ENCODE results near the gene PHF1.
A peak's percentile ranks its signal among the peaks of the same experiment; 100 is the strongest.
"Not testable (repeated sequence)": the region's sequence is repeated elsewhere in the genome, so short reads cannot be mapped to it uniquely, and the experiment has no call there.

PHF1 gene

DNA sequence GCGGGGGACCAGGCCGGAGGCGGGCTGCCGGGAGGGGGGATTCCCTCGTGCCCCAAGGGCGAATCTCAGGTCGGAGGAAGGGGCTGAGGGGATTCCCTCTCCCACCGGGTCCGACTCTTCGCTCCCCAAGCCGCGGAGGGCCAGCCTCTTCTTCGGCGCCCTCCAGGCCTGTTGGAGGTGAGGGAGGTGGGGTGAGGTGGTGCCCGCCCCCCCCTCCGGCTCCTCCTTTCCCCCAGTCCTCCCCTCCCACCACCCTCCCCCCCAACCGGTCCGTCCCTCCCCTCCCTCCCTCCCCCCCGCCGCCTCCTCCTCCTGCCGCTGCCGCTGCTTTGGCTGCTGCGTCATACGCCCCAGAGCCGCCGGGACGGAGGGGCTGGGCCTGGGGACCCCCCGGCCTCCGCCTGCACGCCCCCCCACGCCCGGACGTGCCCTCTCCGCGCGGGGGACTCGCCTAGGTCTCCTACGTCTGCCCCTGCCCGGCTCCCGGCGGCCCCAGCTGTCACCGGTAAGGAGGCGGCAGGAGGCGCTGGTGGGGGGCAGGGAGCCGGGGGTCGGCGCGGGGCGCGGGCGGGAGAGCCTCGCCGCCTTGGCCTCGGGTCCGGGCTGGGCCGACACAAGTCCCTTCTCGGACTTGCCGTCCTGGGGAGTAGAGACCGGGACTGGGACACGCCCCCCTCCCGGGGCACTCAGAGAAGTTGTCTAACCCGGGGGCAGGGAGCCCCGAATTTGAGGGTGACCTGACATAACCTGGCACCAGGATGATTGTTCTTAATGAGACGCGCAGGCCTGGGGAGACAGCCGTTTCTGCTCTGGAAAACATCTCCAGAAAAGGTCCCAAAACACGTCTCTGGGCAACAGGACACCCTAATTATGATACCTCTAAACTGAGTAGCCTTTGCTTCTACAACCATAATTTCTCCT lies at the start of gene PHF1:
Gene PHF1 (plus strand): TSS at position 304 of the 921 bp plus-strand sequence. CDS start 1,250 bp downstream, outside the sequence.
- peak in 1 of 3 experiments; percentile 72 for DNase-seq (ENCODE audit: low read depth in 3 of 3)

DNA sequence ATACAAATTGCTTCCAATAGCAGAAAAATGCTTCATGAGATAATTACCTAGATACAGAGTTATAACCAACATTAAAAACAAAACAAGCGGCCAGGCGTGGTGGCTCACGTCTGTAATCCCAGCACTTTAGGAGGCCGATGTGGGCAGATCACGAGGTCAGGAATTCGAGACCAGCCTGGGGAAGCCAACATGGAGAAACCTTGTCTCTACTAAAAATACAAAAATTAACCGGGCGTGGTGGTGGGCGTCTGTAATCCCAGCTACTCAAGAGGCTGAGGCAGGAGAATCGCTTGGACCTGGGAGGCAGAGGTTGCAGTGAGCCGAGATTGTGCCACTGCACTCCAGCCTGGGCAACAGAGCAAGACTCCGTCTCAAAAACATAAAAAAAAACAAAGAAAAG lies 47.3 kb upstream of the PHF1 start:
- DNase-seq (ENCODE audit: low read depth in 3 of 3), result not testable (repeated sequence)

DNA sequence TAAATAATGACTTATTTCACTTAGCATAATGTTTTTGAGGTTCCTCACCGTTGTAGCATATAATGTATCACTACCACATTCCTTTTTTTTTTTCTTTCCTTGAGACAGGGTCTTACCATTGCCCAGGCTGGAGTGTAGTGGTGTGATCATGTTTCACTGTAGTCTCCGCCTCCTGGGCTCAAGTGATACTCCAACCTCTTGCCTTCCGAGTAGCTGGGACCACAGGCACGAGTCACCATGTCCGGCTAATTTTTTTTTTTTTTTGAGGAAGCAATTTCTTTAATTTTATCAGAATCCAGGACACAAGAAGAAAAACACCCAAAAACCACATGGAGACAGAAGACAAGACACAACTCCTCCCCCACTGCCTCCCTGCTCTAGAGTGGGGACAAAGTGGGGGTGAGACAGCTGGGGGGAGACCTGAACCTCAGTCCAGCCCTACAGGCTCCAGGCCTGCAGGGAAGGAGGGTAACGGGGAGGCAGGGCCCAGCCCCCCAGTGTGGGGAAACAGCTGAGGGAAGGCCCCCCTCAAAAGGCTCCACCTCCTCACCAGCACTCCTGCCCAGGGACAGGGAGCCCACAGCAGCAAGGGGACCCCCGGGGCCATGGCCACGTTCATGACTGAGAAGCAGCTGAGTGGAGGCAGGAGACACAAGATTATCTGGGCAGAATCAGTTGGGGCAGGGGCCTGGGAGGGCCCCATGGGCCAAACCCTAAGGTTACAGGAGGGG lies 46.2 kb upstream of the PHF1 start:
- DNase-seq (ENCODE audit: low read depth in 3 of 3), result not testable (repeated sequence)

DNA sequence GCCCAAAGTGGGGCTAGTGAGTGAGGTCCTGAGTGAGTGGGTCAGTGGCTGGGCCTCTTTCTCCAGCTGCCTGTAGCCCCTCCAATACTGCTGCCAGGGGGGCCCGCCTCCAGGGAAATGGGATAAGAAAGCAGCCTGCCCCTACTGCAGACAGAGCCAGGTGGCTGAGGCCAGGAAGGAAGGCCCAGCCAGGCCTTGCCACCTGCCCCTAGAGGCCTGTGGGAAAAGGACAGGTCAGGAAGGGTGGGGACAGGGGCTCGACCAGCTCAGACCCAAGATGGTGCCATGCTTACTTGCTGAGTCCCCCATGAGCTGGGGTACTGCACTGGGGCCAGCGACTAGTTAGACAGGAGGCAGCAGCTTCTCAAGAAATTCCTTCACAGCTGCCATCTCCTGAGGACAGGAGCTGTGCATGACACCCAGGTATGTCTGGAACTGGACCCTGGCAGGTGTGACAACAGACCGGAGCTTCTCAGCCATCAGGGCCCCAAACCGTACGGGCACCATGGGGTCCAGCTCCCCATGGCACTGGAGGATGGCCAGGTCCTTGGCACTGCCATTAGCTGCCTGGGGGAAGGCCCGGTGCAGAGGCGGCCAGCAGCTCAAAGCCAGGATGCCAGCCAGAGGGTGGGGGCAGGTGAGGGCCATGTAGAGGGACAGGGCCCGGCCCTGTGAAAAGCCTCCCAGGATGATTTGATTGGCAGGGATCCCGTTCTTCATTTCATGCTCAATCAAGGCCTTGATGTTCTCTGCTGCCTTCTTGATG lies 45.4 kb upstream of the PHF1 start:
- not testable (repeated sequence) for DNase-seq (ENCODE audit: low read depth in 3 of 3)

DNA sequence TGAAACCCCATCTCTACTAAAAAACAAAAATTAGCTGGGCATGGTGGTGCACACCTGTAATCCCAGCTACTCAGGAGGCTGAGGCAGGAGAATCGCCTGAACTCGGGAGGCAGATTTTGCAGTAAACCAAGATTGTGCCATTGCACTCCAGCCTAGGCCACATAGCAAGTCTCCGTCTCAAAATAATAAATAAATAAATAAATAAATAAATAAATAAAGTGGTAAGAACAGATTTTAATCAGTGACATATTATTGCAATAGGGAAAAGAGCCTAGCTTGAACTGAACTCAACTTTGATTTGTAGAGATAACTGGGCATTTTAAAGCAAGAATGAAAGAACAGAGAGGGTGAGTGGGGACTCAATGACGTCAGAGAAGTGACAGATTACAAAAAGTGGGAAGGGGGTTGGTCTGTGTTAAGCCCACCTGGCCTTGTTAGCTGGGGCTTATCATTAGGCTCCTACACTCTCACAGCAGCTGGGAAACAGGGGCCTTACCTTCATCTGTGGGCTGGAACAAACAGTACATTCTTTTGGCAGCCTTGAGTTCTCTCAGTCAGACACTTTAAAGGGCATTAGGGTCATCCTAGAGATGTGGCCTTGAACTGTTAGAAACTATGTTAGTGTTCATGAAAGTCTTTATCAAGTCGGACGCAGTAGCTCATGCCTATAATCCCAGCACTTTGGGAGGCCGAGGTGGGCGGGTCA lies 43.7 kb upstream of the PHF1 start:
- DNase-seq (ENCODE audit: low read depth in 3 of 3), result no peak

DNA sequence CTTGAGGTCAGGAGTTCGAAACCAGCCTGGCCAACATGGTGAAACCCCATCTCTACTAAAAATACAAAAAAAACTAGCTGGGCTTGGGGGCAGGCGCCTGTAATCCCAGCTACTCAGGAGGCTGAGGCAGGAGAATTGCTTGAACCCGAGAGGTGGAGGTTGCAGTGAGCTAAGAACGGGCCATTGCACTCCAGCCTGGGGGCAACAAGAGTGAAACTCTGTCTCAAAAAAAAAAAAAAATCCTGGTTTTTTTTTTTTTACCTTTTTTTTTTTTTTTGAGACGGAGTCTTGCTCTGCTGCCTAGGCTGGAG lies 43.1 kb upstream of the PHF1 start:
- DNase-seq (ENCODE audit: low read depth in 3 of 3), result not testable (repeated sequence)

DNA sequence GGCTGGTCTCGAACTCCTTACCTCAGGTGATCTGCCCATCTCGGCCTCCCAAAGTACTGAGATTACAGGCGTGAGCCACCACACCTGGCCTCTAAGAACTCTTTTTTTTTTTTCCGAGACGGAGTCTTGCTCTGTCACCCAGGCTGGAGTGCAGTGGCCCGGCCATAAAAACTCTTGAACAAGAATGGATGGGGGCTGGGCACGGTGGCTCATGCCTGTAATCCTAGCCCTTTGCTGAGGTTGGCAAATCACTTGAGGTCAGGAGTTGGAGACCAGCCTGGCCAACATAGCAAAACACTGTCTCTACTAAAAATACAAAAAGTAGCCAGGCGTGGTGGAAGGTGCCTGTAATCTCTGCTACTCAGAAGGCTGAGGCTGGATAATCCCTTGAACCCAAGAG lies 38.9 kb upstream of the PHF1 start:
- not testable (repeated sequence) for DNase-seq (ENCODE audit: low read depth in 3 of 3)

DNA sequence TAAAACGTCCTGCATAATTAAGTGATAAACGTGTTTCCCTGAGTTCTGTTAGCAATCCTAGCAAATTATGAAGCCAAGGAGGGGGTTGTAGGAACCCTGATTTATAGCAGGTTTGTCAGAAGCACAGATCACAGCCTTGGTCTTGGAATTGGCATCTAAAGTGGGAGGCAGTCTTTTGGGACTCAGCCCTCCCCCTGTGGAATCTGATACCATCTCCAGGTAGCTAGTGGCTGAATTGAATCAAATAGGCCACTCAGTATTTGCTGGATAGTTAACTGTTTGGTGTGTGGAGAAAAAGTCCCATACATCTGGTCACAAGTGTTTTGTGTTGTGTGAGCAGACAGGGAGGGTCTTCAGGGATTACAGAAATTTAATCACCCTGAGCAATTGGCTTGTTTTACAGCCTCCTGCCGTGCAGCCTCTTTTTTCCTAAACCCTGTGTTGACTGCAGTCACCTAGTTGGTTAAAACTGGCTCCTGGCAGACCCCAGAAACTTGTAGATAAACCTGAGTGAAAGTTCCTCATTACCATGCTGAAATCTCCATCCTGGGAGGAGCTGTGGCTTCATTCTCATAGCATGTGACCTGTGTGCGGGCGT lies 38.2 kb upstream of the PHF1 start:
- DNase-seq (ENCODE audit: low read depth in 3 of 3), result no peak

DNA sequence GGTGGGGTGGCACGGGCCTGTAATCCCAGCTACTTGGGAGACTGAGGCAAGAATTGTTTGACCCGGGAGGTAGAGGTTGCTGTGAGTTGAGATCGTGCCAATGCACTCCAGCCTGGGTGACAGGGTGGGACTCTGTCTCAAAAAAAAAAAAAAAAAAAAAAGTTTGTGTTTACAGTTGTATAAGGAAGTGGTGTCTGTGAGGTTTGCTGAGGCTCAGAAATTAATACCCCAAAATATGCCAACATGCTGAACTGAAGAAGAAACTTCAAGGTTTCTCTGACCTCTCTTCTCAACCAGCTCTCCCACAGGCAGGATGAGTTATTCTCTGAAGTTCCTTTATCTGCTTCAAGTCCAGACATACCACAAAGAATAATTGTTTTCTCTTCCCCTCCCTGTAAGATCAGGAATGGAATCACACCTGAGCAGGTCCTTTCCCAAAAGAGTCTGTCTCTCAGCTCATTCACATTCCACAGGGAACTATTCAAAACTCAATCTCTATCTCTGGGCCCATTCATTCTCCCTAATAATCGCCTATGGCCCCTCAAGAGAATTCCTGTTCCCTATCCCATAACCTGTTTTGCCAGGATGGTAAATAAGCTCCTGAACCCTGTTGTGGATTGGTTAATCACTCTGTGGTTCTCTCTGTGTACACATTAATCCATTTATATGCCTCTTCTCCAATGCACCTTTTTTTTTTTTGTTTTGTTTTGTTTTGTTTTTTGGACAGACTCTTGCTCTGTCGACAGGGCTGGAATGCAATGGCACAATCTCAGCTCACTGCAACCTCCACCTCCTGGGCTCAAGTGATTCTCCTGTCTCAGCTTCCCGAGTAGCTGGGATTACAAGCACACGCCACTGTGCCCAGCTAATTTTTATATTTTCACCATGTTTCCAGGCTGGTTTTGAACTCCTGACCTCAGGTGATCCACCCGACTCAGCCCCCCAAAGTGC lies 36.6 kb upstream of the PHF1 start:
- no peak for DNase-seq (ENCODE audit: low read depth in 3 of 3)

DNA sequence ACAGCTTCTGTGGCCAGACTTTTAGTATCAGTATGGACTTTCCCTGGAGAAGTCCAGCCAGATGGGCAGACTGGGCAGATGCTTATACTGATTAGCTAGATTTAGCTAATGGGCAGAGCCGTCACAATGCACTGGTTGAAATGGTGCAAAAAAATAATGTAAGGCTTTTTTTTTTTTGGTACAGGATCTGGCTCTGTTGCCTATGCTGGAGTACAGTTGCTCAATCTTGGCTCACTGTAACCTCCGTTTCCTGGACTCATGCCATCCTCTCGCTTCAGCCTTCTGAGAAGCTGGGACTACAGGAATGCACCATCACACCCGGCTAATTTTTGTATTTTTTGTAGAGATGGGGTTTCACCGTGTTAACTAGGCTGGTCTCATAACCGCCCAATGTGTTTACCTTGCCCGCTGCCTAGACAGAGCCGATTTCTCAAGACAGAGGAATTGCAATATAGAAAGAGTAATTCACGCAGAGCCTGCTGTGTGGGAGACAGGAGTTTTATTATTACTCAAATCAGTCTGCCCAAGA lies 35.6 kb upstream of the PHF1 start:
- DNase-seq (ENCODE audit: low read depth in 3 of 3), result no peak

DNA sequence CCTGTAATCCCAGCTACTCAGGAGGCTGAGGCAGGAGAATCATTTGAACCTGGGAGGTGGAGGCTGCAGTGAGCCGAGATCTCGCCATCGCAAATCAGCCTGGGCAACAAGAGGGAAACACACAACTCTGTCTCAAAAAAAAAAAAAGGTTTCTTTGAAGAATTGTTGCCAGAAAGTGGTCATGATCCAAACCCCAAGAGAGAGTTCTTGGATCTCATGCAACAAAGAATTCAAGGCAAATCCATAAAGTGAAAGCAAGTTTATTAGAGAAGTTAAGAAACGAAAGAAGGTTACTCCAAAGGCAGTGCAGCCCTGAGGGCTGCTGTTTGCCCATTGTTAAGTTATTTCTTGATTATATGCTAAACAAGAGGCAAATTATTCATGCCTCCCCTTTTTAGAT lies 33.6 kb upstream of the PHF1 start:
- DNase-seq (ENCODE audit: low read depth in 3 of 3), result no peak

DNA sequence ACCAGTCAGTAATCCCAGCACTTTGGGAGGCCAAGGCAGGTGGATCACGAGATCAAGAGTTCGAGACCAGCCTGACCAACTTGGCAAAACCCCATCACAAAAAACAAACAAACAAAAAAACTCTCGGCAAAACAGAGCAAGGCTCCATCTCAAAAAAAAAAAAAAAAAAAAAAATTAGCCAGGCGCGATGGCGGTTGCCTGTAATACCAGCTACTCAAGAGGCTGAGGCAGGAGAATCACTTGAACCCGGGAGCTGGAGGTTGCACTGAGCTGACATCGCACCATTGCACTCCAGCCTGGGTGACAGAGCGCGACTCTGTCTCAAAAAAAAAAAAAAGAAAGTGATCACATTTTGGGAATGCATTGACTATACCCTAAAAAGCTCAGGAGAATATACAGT lies 31.6 kb upstream of the PHF1 start:
- not testable (repeated sequence) for DNase-seq (ENCODE audit: low read depth in 3 of 3)

DNA sequence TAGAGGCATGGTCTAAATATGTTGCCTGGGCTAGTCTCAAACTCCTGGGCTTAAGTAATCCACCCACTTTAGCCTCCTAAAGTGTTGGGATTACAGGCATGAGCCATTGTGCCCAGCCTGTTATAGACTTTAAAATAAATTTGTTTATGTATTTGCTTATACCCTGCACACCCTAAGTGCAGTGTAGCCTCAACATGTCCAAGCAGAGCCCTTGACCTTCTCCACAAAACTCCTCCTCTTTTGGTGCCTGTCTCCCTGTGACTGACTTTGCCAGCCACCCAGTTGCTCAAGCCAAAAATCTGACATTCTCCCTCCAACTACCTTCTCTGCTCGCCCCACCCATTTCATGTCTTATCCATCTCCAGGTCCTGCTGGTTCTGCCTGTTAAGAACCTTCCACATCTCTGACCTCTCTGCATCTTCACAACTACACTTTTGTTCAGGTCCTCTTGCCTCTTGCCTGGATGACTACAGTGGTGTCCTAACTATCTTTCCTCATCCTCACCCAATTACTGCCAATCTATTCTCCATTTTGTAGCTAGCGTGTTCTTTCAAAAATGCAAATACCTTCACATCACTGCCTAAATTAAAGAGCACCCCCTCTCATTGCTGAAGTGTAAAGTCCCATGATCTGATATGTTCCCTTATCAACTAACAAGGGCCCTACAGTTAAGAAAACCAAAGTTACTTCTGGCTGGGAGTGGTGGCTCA lies 30.4 kb upstream of the PHF1 start:
- no peak for DNase-seq (ENCODE audit: low read depth in 3 of 3)

DNA sequence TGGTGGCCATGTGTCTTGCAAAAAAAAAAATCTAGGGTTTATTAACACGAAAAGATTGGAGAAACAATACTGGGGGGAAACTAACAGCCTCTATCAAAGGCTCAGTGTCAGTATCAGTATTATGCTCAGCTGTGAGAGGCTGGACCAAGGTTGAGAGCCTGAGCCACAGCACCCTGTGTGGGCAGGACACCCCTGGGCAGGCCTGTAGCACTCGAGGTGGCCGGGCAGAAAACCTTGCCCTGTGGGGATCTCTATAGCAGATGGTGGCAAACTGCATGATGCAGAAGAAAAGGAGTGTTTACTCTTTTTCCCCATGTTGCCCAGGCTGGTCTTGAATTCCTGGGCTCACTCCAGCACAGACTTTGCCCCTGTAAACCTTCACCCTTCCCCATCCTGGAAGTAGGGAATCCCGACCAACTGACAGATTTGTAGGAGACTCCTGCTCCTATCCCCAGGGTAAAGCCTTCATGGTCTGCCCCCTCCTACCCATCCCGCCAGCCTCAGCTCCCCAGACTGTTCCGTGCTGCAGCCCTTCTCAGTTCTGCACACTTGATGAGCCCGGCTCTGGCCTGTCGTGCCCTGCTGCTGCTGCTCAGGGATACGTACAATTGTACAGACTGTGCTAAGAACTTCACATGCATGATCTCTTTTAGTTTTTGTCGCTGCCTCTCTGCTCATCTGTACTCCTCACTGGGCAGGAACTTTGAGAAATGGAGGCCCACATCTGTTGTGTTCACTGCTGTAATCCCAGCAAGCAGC lies 27.2 kb upstream of the PHF1 start:
- DNase-seq (ENCODE audit: low read depth in 3 of 3), result no peak

DNA sequence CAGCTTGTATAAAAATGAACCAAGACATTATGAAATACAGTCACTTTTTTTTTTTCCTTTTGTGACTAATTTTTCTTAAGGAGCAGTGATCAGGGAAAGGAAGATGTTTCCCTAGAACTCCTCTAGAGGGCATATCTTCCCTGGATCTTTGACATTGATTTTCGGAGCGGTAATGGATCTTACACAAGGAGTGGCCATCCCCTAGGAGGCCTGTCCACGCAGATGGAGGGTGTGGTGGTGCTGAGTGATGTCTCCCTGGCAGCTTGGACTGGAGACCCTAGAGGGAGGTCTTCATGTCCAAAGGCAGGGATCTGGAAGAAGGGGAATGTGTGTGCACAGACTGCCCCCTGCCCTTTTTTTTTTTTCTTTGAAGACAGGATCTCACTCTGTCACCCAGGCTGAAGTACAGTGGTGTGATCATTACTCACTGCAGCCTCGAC lies 26.2 kb upstream of the PHF1 start:
- DNase-seq (ENCODE audit: low read depth in 3 of 3), result no peak

DNA sequence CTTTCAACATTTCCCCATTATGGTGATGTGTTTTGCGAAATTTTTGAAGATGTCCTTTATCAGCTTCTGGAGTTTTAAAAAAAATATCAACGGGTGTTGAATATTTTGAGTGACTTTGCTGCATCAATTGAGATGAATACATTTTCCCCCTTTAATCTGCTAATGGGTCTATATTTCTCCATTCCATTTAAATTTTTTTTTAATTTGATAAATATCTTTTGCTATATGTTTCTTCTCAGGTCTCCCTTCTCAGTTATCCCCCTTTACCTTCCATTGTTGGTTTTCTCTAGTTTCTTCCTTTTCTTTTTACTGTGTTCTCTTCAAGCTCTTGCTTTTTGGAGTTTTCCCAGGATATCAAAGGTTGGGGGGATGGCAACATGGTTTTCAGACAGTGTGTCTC lies 20.6 kb upstream of the PHF1 start:
- DNase-seq (ENCODE audit: low read depth in 3 of 3), result no peak

DNA sequence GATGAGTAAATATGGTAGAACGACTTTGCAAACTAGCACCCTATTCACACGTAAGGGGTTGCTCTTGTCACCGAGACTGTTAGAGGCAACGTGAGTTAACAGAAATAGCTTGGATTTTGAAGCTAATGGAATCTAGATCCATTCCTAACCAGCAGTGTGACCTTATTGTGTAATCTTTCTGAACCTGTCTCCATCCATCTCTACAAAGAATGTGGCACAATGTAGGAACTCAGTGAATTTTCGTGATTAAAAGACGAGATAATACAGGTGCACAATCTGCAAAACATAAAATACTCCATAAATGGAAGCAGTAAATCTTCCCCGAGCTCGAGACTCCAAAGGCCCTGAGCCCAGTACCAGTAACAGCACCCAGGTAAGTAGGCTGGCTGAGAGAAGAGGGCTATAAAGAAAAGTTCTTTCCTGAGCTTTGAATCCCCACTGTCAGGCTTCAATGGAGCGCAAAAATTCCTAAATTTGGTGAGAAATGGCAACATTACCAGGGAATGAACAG lies 20.0 kb upstream of the PHF1 start:
- no peak for DNase-seq (ENCODE audit: low read depth in 3 of 3)

DNA sequence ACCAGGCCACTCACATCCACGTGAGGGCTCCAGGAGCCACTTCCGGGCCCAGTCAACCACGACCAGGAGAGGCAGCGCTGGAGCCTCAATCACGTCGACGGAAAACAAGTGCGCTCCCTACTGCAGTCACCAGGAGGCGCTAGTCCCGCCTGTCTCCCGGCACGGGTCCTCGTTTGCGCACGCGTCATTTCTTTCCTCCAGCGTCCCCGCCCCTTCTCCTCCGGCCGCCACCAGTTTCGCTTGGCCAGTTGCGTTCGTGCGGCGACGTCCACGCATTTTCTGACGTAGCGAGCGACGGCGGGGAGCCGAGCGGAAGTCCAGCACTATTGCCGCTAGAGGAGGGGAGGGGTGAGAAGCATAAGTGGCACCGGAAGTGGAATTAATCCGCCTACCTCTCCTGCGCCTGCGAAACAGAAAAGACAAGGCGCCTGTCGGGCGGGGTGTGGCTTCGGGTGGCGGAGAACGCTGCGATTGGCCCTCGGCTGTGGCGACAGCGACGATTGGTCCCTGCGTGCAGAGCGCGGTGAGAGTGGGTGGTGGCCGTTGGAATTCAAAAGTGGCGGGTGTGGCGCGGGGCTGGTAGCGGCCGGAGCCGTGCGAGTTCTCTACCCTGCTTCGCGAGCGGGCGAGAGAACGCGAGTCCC lies 19.4 kb upstream of the PHF1 start, which contains the start of gene KIFC1:
Gene KIFC1 (plus strand): TSS at position 546 of the 644 bp plus-strand sequence. CDS start 163 bp downstream, outside the sequence.
- DNase-seq (ENCODE audit: low read depth in 3 of 3), result peak; percentile 96 to 98 (median 97)
